BJ (cell line): Measurements from ENCODE around the gene PNPLA2. TPM values are rescaled to one million over a fixed set of nuclear protein-coding genes. Genes with fewer than 3 reads are reported as not detected.

Source experiments
- CTCF ChIA-PET: fragments of 350-600 bp; formaldehyde crosslinking; extraction: SDS; loops from one replicate; lab custom pipeline; 2021; ENCODE audit warnings: antibody characterized with exemption, inconsistent platforms; lab: Yijun Ruan, JAX
- POLR2A ChIA-PET: fragments of 300-600 bp; sonication (Branson Sonifier 250); formaldehyde crosslinking; extraction: SDS; loops from one replicate; lab custom pipeline; 2021; ENCODE audit warnings: antibody characterized with exemption; lab: Charles Lee
- DNase-seq: peaks from one replicate; pipeline ENCODE4 v3.0.0-alpha.2; 2011; ENCODE audit warnings: low read depth
- H3K27me3 ChIP-seq: 2 replicates; pipeline ENCODE4 v1.6.0; 2011; ENCODE audit warnings: low read length; ENCODE audit not compliant: control insufficient read depth, insufficient read depth
- H3K36me3 ChIP-seq: 2 replicates; pipeline ENCODE4 v1.5.1; 2011; ENCODE audit warnings: low read length; ENCODE audit not compliant: control insufficient read depth, insufficient read depth
- H3K4me3 ChIP-seq: 2 replicates; pipeline ENCODE4 v1.5.1; 2011; ENCODE audit warnings: low read depth, mild to moderate bottlenecking, control low read depth, low read length
- CTCF ChIP-seq: IDR thresholded peaks from 2 replicates; pipeline ENCODE4 v1.5.1; 2011; ENCODE audit warnings: low read depth, mild to moderate bottlenecking, control low read depth, inconsistent platforms, low read length, moderate library complexity; ENCODE audit not compliant: insufficient read depth
- polyA minus RNA-seq: library from RNA; depleted of rRNA, polyadenylated mRNA; stranded (reverse); fragments of >200 nt; gene quantifications from 2 replicates; pipeline ENCODE4 v1.2.3, GENCODE V29; 2011; rRNA and poly(A)+ RNA removed
- polyA plus RNA-seq: library from polyadenylated mRNA; depleted of rRNA; stranded (reverse); fragments of >200 nt; gene quantifications from 2 replicates; pipeline ENCODE4 v1.2.3, GENCODE V29; 2011; rRNA removed

Gene PNPLA2
- polyA plus RNA-seq (32.0 and 53.1 TPM in 2 replicates), polyA minus RNA-seq (53.3 and 57.3 TPM in 2 replicates)

- H3K4me3 ChIP-seq: peak within 1 kb of the TSS; percentile 83
- no peak for DNase-seq
- CTCF ChIA-PET: interaction anchor here (1.0 to 1.9 kb wide), 6 partner anchors 9 to 233 kb away, joined by 3 to 8 read pairs (median 4); no protein-coding TSS in a partner anchor
- peaks cover 15% of the 10 kb centered on the region for H3K36me3 ChIP-seq
- no peak for TF ChIP-seq CTCF
- H3K27me3 ChIP-seq: no peaks in the 10 kb centered on the region
- POLR2A ChIA-PET: interaction anchor here (0.7 to 2.1 kb wide), 6 partner anchors 8 to 331 kb away, joined by 3 to 32 read pairs (median 8); partner anchors contain the start of genes CD151, RPLP2 and TSPAN4
These were observed at the start of gene PNPLA2 for GRCh38 chr11:818396-819128. PNPLA2 (plus strand) TSS chr11:818914; CDS start chr11:819719, 805 bp downstream.

GRCh38 chr11:769887-770641 is 48.6 kb upstream of the PNPLA2 start:
- Histone ChIP-seq H3K4me3 (no peak overlapping the region), H3K36me3 (peaks cover 40% of the 10 kb centered on the region), H3K27me3 (no peaks in the 10 kb centered on the region)
- TF ChIP-seq CTCF: no peak
- ChIA-PET CTCF (no interaction called here), POLR2A (no interaction called here)
- DNase-seq: no peak

GRCh38 chr11:770642-771616 is 47.8 kb upstream of the PNPLA2 start:
- Histone ChIP-seq H3K4me3 (no peak overlapping the region), H3K27me3 (no peaks in the 10 kb centered on the region), H3K36me3 (peaks cover 37% of the 10 kb centered on the region)
- POLR2A ChIA-PET: no interaction called here
- CTCF ChIA-PET: interaction anchor here (0.8 kb wide), 1 partner anchor 42 kb away, joined by 3 read pairs; no protein-coding TSS in a partner anchor
- no peak for DNase-seq
- no peak for TF ChIP-seq CTCF

GRCh38 chr11:771617-772204 is 47.0 kb upstream of the PNPLA2 start:
- no peak for TF ChIP-seq CTCF
- no peak for DNase-seq
- ChIA-PET POLR2A (no interaction called here), CTCF (interaction anchor here (0.8 kb wide), 1 partner anchor 43 kb away, joined by 3 read pairs; no protein-coding TSS in a partner anchor)
- no peaks in the 10 kb centered on the region for H3K27me3 ChIP-seq
- peaks cover 32% of the 10 kb centered on the region for H3K36me3 ChIP-seq
- H3K4me3 ChIP-seq: no peak overlapping the region
